Keratinocyte (primary cell): ENCODE results near the gene FLNA. TPM values are rescaled to one million over a fixed set of nuclear protein-coding genes. Genes with fewer than 3 reads are reported as not detected.

ENCODE experiments used
- DNase-seq: peaks from one replicate; pipeline ENCODE4 v3.0.0-alpha.2; 2011; ENCODE audit warnings: low read depth, missing footprints, low spot score
- FAIRE-seq: peaks from 2 replicates; lab custom pipeline; 2011; peaks lifted over from hg19 to GRCh38; lab: Jason Lieb, UNC
- H2AFZ ChIP-seq: 2 replicates; pipeline ENCODE4 v1.6.0; 2012; ENCODE audit warnings: low read length, control low read depth, inconsistent platforms; ENCODE audit not compliant: control insufficient read depth
- H3K27ac ChIP-seq: 2 replicates; pipeline ENCODE4 v1.5.1; 2011; ENCODE audit warnings: low read length; ENCODE audit not compliant: control insufficient read depth, insufficient read depth
- H3K27me3 ChIP-seq: 3 replicates; pipeline ENCODE4 v1.6.0; 2011; ENCODE audit warnings: low read length; ENCODE audit not compliant: control insufficient read depth, insufficient read depth; ENCODE audit errors: extremely low read depth
- H3K36me3 ChIP-seq, 2 experiments: 2 replicates in 1 of 2; 3 replicates in 1 of 2; pipeline ENCODE4 v1.5.1; 2011; ENCODE audit warnings: low read length in 2 of 2, mild to moderate bottlenecking in 1 of 2; ENCODE audit not compliant: control insufficient read depth in 2 of 2, insufficient read depth in 2 of 2; ENCODE audit errors: extremely low read depth in 1 of 2
- H3K4me1 ChIP-seq: 3 replicates; pipeline ENCODE4 v1.5.1; 2011; ENCODE audit warnings: low read length; ENCODE audit not compliant: control insufficient read depth, insufficient read depth; ENCODE audit errors: extremely low read depth
- H3K4me2 ChIP-seq: 3 replicates; pipeline ENCODE4 v1.6.0; 2011; ENCODE audit warnings: low read depth, low read length; ENCODE audit not compliant: control insufficient read depth, insufficient read depth; ENCODE audit errors: extremely low read depth
- H3K4me3 ChIP-seq, 3 experiments: fragments of 200-600 bp in 1 of 3; sonication (generic) in 1 of 3; 2 replicates in 2 of 3; 3 replicates in 1 of 3; pipeline ENCODE4 v1.5.1; 2011 to 2016; ENCODE audit warnings: low read length in 3 of 3, mild to moderate bottlenecking in 3 of 3, control low read depth in 2 of 3, inconsistent platforms in 1 of 3, low read depth in 1 of 3, mixed read lengths in 1 of 3, mixed run types in 1 of 3, moderate library complexity in 1 of 3; ENCODE audit not compliant: control insufficient read depth in 2 of 3, insufficient read depth in 2 of 3; ENCODE audit errors: extremely low read depth in 1 of 3
- H3K79me2 ChIP-seq: 2 replicates; pipeline ENCODE4 v1.6.0; 2012; ENCODE audit warnings: low read length; ENCODE audit not compliant: control insufficient read depth, insufficient read depth
- H3K9ac ChIP-seq: 3 replicates; pipeline ENCODE4 v1.6.0; 2011; ENCODE audit warnings: low read length; ENCODE audit not compliant: control insufficient read depth, insufficient read depth; ENCODE audit errors: extremely low read depth
- H3K9me1 ChIP-seq: 3 replicates; pipeline ENCODE4 v1.6.0; 2011; ENCODE audit warnings: low read length; ENCODE audit not compliant: control insufficient read depth, insufficient read depth; ENCODE audit errors: extremely low read depth
- H3K9me3 ChIP-seq: 2 replicates; pipeline ENCODE4 v1.5.1; 2012; ENCODE audit warnings: low read depth, low read length; ENCODE audit not compliant: control insufficient read depth
- H4K20me1 ChIP-seq: 3 replicates; pipeline ENCODE4 v1.6.0; 2011; ENCODE audit warnings: low read length; ENCODE audit not compliant: control insufficient read depth, insufficient read depth; ENCODE audit errors: extremely low read depth
- EZH2 ChIP-seq: IDR thresholded peaks from one replicate; pipeline ENCODE4 v1.6.1; 2012; ENCODE audit warnings: inconsistent platforms, mild to moderate bottlenecking, low read length, moderate library complexity
- dilution Hi-C: fragments of 300-500 bp; cut with MboI; formaldehyde crosslinking; loops from one replicate; pipeline ENCODE4 v1.7.0; 2020; ENCODE audit warnings: low sequenced_read_pairs; ENCODE audit not compliant: extremely low pct_ligation_motif_present
- polyA plus RNA-seq, 5 experiments: library from polyadenylated mRNA; depleted of rRNA in 3 of 5; stranded (reverse) in 3 of 5; stranded (forward) in 1 of 5; unstranded in 1 of 5; fragments of >200 nt; gene quantifications; 1 replicate in 1 of 5; 2 replicates in 3 of 5; 3 replicates in 1 of 5; pipeline versions ENCODE4 v1.2.1 to v1.2.3, GENCODE V29; 2011 to 2012; ENCODE audit warnings: missing spikeins in 2 of 5, low read depth in 1 of 5, low replicate concordance in 1 of 5
- TF ChIP-seq, protein P1 (sequence below), 3 experiments: IDR thresholded peaks in 1 of 3; conservative IDR thresholded peaks in 1 of 3; optimal IDR thresholded peaks in 1 of 3; 2 replicates in 2 of 3; 3 replicates in 1 of 3; pipeline versions ENCODE3 to v1.5.1; 2011; ENCODE audit warnings: low read length in 3 of 3, mild to moderate bottlenecking in 3 of 3, moderate library complexity in 2 of 3, control low read depth in 1 of 3, inconsistent platforms in 1 of 3; ENCODE audit not compliant: insufficient read depth in 2 of 3; ENCODE audit errors: extremely low read depth in 1 of 3

FLNA gene
- polyA plus RNA-seq, 1 donor (not counting 4 experiments of a cell fraction or from before 2014, with no cell fraction given) = 245 TPM

DNA sequence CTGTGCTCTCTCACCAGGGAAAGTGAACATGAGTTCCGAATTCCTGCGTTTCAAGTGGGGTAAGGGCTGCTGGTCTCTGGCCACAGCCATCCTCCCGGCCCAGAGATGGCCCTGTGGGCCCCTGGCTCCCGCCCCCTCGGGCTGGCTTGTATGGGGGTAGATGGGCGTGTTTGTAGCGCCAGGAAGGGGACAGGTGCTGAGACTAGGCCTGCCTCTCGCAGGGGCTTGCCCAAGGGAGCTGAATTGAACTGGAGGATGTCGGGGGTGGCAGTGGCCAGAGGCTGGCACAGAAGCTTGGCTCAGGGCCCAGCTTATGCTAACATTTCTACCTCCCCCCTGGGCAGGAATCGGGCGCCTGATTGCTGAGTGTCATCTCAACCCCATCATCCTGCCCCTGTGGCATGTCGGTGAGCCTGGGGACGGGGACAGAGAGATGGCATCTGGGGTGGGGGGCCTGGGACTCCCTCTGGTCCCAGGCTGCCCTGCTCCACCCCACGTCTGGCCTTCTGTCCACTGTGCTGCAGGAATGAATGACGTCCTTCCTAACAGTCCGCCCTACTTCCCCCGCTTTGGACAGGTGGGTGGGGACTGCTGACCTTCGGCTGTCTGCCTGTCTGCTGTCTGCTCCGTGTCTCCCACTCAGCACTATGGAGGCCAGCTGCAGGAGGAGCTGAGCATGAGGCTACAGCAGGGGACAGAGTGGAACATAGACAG, 45.4 kb upstream of the FLNA start:
- Histone ChIP-seq H3K9me3 (no peaks in the 10 kb centered on the region), H3K79me2 (no peaks in the 10 kb centered on the region), H3K9me1 (no peaks in the 10 kb centered on the region), H4K20me1 (no peaks in the 10 kb centered on the region), H3K4me2 (no peak overlapping the region), H3K4me3 (no peak overlapping the region), H3K4me1 (no peaks in the 10 kb centered on the region), H3K9ac (no peak overlapping the region), H3K27me3 (no peaks in the 10 kb centered on the region), H3K36me3 (peaks cover 0 to 4% of the 10 kb centered on the region in 2 experiments), H3K27ac (no peak overlapping the region), H2AFZ (no peak overlapping the region)
- dilution Hi-C loops = no loop called here
- FAIRE-seq (no peak), DNase-seq (no peak)
- TF ChIP-seq, protein P1, sequence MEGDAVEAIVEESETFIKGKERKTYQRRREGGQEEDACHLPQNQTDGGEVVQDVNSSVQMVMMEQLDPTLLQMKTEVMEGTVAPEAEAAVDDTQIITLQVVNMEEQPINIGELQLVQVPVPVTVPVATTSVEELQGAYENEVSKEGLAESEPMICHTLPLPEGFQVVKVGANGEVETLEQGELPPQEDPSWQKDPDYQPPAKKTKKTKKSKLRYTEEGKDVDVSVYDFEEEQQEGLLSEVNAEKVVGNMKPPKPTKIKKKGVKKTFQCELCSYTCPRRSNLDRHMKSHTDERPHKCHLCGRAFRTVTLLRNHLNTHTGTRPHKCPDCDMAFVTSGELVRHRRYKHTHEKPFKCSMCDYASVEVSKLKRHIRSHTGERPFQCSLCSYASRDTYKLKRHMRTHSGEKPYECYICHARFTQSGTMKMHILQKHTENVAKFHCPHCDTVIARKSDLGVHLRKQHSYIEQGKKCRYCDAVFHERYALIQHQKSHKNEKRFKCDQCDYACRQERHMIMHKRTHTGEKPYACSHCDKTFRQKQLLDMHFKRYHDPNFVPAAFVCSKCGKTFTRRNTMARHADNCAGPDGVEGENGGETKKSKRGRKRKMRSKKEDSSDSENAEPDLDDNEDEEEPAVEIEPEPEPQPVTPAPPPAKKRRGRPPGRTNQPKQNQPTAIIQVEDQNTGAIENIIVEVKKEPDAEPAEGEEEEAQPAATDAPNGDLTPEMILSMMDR (optimal IDR thresholded peaks at IDR 0.05 in 1 of 3, IDR thresholded peaks at IDR 0.05 in 1 of 3, conservative IDR thresholded peaks at IDR 0.05 in 1 of 3; ENCODE audit: extremely low read depth in 1 of 3, insufficient read depth in 2 of 3, low read length in 3 of 3) = no peak
- TF ChIP-seq EZH2 = no peak

DNA sequence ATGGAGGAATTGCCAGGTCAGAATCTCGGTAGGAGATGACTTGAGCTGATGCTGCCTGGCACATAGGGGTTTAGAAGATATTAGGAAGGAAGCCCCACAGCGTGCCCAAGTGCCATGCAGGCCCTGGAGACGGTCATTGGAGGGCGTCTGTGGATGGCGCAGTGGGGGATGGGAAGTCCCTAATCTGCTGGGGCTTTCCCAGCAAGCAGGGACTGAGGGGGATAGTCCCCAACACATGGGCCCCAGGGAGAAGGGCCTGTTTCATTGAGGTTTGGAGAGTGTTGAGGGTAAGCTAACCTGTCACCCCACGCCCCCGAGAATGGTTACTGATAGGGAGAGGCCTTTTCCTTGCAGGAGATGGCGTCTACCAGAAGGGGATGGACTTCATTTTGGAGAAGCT, 44.8 kb upstream of the FLNA start:
- FAIRE-seq = no peak

More for the DNA sequence above, 44.8 kb upstream of the FLNA start:
- no peaks in the 10 kb centered on the region for H3K4me1 ChIP-seq
- H3K27ac ChIP-seq = no peak overlapping the region
- no peaks in the 10 kb centered on the region for H4K20me1 ChIP-seq
- H3K9me3 ChIP-seq = no peaks in the 10 kb centered on the region
- H2AFZ ChIP-seq = no peak overlapping the region
- H3K9ac ChIP-seq = no peak overlapping the region
- peaks cover 0 to 4% of the 10 kb centered on the region in 2 experiments for H3K36me3 ChIP-seq
- H3K4me2 ChIP-seq = no peak overlapping the region
- no peaks in the 10 kb centered on the region for H3K27me3 ChIP-seq
- H3K4me3 ChIP-seq = no peak overlapping the region
- dilution Hi-C loops = no loop called here
- H3K79me2 ChIP-seq = no peaks in the 10 kb centered on the region
- H3K9me1 ChIP-seq = no peaks in the 10 kb centered on the region
- no peak for TF ChIP-seq EZH2
- TF ChIP-seq, protein P1 (optimal IDR thresholded peaks at IDR 0.05 in 1 of 3, IDR thresholded peaks at IDR 0.05 in 1 of 3, conservative IDR thresholded peaks at IDR 0.05 in 1 of 3; ENCODE audit: extremely low read depth in 1 of 3, insufficient read depth in 2 of 3, low read length in 3 of 3) = no peak
- DNase-seq = no peak
